ENCODE data around the gene CRIM1. TPM values are rescaled to one million over a fixed set of nuclear protein-coding genes. Genes with fewer than 3 reads are reported as not detected.

CRIM1 gene
- polyA plus RNA-seq, 4 donors, result 85.0 to 97.7 (median 90.4) TPM

- DNase-seq (ENCODE audit: low read depth in 4 of 4, low spot score in 2 of 4), result no peak
Observed at GRCh38 chr2:36597003-36597531, 241.5 kb downstream of the CRIM1 start.

GRCh38 chr2:36597532-36598377 is 242.2 kb downstream of the CRIM1 start, which contains the start of gene FEZ2:
Gene FEZ2 (minus strand): TSS chr2:36598168. CDS start chr2:36598142, 26 bp downstream.
- peak in 2 of 4 donors; percentile 62 to 65 for DNase-seq (ENCODE audit: low read depth in 4 of 4, low spot score in 2 of 4)

Other genes starting within 250 kb of the CRIM1 start
- 10 to 100 TPM; 75.2 to 87.9 (median 79.4) TPM for gene FEZ2, start 242.4 kb downstream of the CRIM1 start, polyA plus RNA-seq (ENCODE audit: insufficient read length in 4 of 4)

All from left renal cortex interstitium (tissue), 4 donors.